A375 (cell line): ENCODE data around the gene SEMA4F. TPM values are rescaled to one million over a fixed set of nuclear protein-coding genes. Genes with fewer than 3 reads are reported as not detected.

Experiments used
- total RNA-seq: library from RNA; depleted of rRNA; stranded (reverse); fragments of >200 nt; shearing (Covaris generic); gene quantifications from 2 replicates; pipeline ENCODE4 v1.2.3, GENCODE V29; 2014; rRNA removed

SEMA4F gene, protein sequence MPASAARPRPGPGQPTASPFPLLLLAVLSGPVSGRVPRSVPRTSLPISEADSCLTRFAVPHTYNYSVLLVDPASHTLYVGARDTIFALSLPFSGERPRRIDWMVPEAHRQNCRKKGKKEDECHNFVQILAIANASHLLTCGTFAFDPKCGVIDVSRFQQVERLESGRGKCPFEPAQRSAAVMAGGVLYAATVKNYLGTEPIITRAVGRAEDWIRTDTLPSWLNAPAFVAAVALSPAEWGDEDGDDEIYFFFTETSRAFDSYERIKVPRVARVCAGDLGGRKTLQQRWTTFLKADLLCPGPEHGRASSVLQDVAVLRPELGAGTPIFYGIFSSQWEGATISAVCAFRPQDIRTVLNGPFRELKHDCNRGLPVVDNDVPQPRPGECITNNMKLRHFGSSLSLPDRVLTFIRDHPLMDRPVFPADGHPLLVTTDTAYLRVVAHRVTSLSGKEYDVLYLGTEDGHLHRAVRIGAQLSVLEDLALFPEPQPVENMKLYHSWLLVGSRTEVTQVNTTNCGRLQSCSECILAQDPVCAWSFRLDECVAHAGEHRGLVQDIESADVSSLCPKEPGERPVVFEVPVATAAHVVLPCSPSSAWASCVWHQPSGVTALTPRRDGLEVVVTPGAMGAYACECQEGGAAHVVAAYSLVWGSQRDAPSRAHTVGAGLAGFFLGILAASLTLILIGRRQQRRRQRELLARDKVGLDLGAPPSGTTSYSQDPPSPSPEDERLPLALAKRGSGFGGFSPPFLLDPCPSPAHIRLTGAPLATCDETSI
- total RNA-seq = 4.7 and 11.9 TPM in 2 replicates

DNA sequence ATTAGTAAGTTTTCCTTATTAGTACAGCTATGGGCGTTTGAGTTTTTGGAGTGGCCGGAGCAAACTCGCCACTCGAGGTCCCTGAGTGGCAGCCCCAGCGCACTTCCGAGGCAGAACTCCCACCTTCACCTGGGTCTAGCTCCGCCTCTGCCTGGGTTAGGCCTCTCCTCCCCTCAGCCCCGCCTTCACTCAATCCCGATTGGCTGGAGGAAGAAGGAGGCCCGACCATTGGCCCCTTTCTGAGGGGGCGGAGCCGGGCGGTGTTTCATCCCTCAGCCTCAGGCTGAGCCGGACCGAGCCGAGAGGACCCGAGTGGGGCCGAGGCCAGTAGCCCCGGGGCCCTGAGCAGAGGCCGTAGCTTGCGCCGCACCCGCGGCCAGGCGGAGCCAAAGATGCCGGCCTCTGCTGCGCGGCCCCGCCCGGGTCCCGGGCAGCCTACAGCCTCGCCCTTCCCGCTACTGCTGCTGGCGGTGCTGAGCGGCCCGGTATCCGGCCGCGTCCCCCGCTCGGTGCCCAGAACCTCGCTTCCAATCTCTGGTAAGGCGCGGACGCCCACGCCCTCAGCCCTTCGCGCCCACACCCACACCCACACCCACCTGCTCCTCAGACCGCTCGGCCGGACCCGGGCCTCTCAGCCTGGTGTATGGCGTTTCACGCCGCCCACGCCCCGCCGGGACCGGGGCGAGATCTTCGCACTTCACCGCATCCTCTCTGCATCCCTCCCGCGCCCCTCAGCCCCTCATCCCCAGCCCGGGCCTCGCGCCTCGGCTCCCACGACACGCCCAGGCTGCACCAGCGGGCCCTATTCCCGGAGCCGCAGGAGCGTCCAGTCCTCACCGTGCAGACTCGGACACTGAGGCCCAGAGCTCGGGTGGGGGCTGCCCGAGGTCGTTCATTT lies at the start of gene SEMA4F:
TSS of gene SEMA4F (plus strand) at position 263 of the 898 bp plus-strand sequence. CDS start at position 393, 130 bp downstream.

DNA sequence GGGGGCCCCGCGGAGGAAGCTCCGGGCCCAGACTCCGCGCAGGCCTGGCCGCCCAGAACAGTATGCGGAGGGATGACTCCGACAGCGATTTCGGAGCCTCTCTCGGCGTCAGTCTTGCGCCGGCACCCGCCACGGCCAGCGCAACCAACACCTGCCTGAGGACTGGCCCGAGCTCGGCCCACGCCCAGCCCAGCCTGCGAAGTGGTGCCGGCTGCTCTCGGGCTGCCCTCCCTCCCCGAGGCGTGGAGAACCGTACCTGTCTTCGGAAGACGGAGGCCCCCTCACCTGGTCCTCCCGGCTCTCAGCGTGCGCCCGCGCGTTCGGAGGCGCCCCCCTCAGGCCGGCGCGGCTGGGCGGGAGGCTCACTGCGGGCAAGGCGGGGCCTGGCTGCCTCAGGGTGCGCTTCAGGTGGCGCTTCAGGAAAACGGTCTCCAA lies 6.0 kb upstream of the SEMA4F start, which contains the start of gene M1AP:
TSS of gene M1AP (minus strand) at position 322 of the 435 bp plus-strand sequence. CDS start 8,055 bp downstream, outside the sequence.

Other genes with a start within 250 kb of the SEMA4F start
- gene C2orf81, start 232.6 kb upstream of the SEMA4F start, total RNA-seq = 5.5 and 8.5 TPM in 2 replicates
- 119 and 142 TPM in 2 replicates for gene WDR54, start 232.5 kb upstream of the SEMA4F start, total RNA-seq
- 27.1 and 30.5 TPM in 2 replicates for gene RTKN, start 212.3 kb upstream of the SEMA4F start, total RNA-seq
- gene INO80B, start 199.2 kb upstream of the SEMA4F start, total RNA-seq = 30.3 and 40.9 TPM in 2 replicates
- 72.6 and 93.6 TPM in 2 replicates for gene WBP1, start 195.8 kb upstream of the SEMA4F start, total RNA-seq
- gene MOGS, start 188.9 kb upstream of the SEMA4F start, total RNA-seq = 64.9 and 65.6 TPM in 2 replicates
- 95.8 and 110 TPM in 2 replicates for gene MRPL53, start 181.6 kb upstream of the SEMA4F start, total RNA-seq
- gene CCDC142, start 171.2 kb upstream of the SEMA4F start, total RNA-seq = 16.1 and 18.6 TPM in 2 replicates
- 33.5 and 57.6 TPM in 2 replicates for gene TTC31, start 171.2 kb upstream of the SEMA4F start, total RNA-seq
- 16.3 and 18.1 TPM in 2 replicates for gene LBX2, start 154.6 kb upstream of the SEMA4F start, total RNA-seq
- 28.8 and 29.3 TPM in 2 replicates for gene PCGF1, start 146.6 kb upstream of the SEMA4F start, total RNA-seq
- gene TLX2, start 139.8 kb upstream of the SEMA4F start, total RNA-seq = 1.8 and 2.8 TPM in 2 replicates
- not detected in 2 replicates for gene DQX1, start 128.0 kb upstream of the SEMA4F start, total RNA-seq
- gene AUP1, start 124.5 kb upstream of the SEMA4F start, total RNA-seq = 161 and 168 TPM in 2 replicates
- gene HTRA2, start 124.3 kb upstream of the SEMA4F start, total RNA-seq = 50.9 and 52.6 TPM in 2 replicates
- gene LOXL3, start 100.3 kb upstream of the SEMA4F start, total RNA-seq = 158 and 171 TPM in 2 replicates
- gene DOK1, start 99.5 kb upstream of the SEMA4F start, total RNA-seq = 11.1 and 11.5 TPM in 2 replicates
- gene M1AP, start 5.9 kb upstream of the SEMA4F start, total RNA-seq = 0.24 TPM in 1 of 2 replicates, not detected in the other
- gene HK2, start 179.9 kb downstream of the SEMA4F start, total RNA-seq = 29.3 and 29.6 TPM in 2 replicates